Subcutaneous abdominal adipose tissue (tissue), 5 donors: ENCODE data around the gene PLEKHA6.
"Not testable (repeated sequence)": the region's sequence is repeated elsewhere in the genome, so short reads cannot be mapped to it uniquely, and the experiment has no call there.

Experiments
- H3K27ac ChIP-seq: one replicate; pipeline ENCODE4 v1.7.0; 2013; ENCODE audit warnings: low read depth, mild to moderate bottlenecking, inconsistent platforms, low read length, moderate library complexity
- H3K27me3 ChIP-seq, 5 donors: one replicate each; pipeline ENCODE4 v1.7.0; 2013; ENCODE audit warnings: low read length in 5 of 5, inconsistent platforms in 1 of 5; ENCODE audit not compliant: control insufficient read depth in 5 of 5, insufficient read depth in 4 of 5
- H3K36me3 ChIP-seq, 5 donors: one replicate each; pipeline ENCODE4 v1.7.0; 2013; ENCODE audit warnings: low read length in 5 of 5; ENCODE audit not compliant: control insufficient read depth in 5 of 5, insufficient read depth in 5 of 5
- H3K4me1 ChIP-seq, 5 donors: one replicate each; pipeline ENCODE4 v1.7.0; 2013; ENCODE audit warnings: low read length in 5 of 5, mild to moderate bottlenecking in 3 of 5, moderate library complexity in 1 of 5; ENCODE audit not compliant: control insufficient read depth in 5 of 5, insufficient read depth in 5 of 5
- H3K4me3 ChIP-seq, 5 donors: one replicate each; pipeline ENCODE4 v1.7.0; 2013; ENCODE audit warnings: low read length in 5 of 5, low read depth in 1 of 5
- H3K9ac ChIP-seq, 5 donors: one replicate each; pipeline ENCODE4 v1.7.0; 2013; ENCODE audit warnings: low read length in 5 of 5, mild to moderate bottlenecking in 4 of 5, moderate library complexity in 3 of 5
- H3K9me3 ChIP-seq, 5 donors: one replicate each; pipeline ENCODE4 v1.7.0; 2013; ENCODE audit warnings: low read length in 5 of 5; ENCODE audit not compliant: control insufficient read depth in 5 of 5
- donor health status: healthy.
- donor health status: healthy.
- donor health status: healthy.
- donor health status: healthy.
- donor health status: healthy.

PLEKHA6 gene

GRCh38 chr1:204320382-204320804 is 39.3 kb downstream of the PLEKHA6 start:
- Histone ChIP-seq H3K4me1 (peaks cover 0 to 14% (median 9%) of the 10 kb centered on the region in 5 donors), H3K27ac (no peak overlapping the region), H3K27me3 (no peaks in the 10 kb centered on the region), H3K9ac (no peak overlapping the region), H3K9me3 (no peaks in the 10 kb centered on the region), H3K36me3 (no peaks in the 10 kb centered on the region), H3K4me3 (no peak overlapping the region)

GRCh38 chr1:204319462-204319861 is 40.3 kb downstream of the PLEKHA6 start:
- Histone ChIP-seq H3K27ac (no peak overlapping the region), H3K4me1 (peaks cover 0 to 18% (median 9%) of the 10 kb centered on the region in 5 donors), H3K36me3 (no peaks in the 10 kb centered on the region), H3K27me3 (no peaks in the 10 kb centered on the region), H3K4me3 (no peak overlapping the region), H3K9me3 (no peaks in the 10 kb centered on the region), H3K9ac (no peak overlapping the region)

GRCh38 chr1:204319027-204319426 is 40.7 kb downstream of the PLEKHA6 start:
- H3K9ac ChIP-seq, result no peak overlapping the region
- no peak overlapping the region for H3K27ac ChIP-seq

GRCh38 chr1:204318324-204318723 is 41.4 kb downstream of the PLEKHA6 start:
- Histone ChIP-seq H3K4me3 (no peak overlapping the region), H3K9me3 (no peaks in the 10 kb centered on the region), H3K9ac (no peak overlapping the region), H3K27me3 (no peaks in the 10 kb centered on the region), H3K27ac (no peak overlapping the region), H3K36me3 (no peaks in the 10 kb centered on the region), H3K4me1 (peaks cover 0 to 18% (median 9%) of the 10 kb centered on the region in 5 donors)

More at GRCh38 chr1:204319027-204319426, 40.7 kb downstream of the PLEKHA6 start:
- H3K9me3 ChIP-seq, result no peaks in the 10 kb centered on the region
- H3K27me3 ChIP-seq, result no peaks in the 10 kb centered on the region
- H3K4me3 ChIP-seq, result no peak overlapping the region
- H3K36me3 ChIP-seq, result no peaks in the 10 kb centered on the region
- H3K4me1 ChIP-seq, result peaks cover 0 to 18% (median 9%) of the 10 kb centered on the region in 5 donors

- peaks cover 0 to 18% (median 12%) of the 10 kb centered on the region in 5 donors for H3K4me1 ChIP-seq
- no peaks in the 10 kb centered on the region for H3K9me3 ChIP-seq
- no peaks in the 10 kb centered on the region for H3K36me3 ChIP-seq
- H3K9ac ChIP-seq, result no peak overlapping the region
- H3K4me3 ChIP-seq, result no peak overlapping the region
- H3K27ac ChIP-seq, result no peak overlapping the region
- no peaks in the 10 kb centered on the region for H3K27me3 ChIP-seq
Measured at GRCh38 chr1:204317170-204317569, 42.6 kb downstream of the PLEKHA6 start.

GRCh38 chr1:204316164-204316563 is 43.6 kb downstream of the PLEKHA6 start:
- no peak overlapping the region for H3K27ac ChIP-seq
- no peaks in the 10 kb centered on the region for H3K27me3 ChIP-seq
- H3K36me3 ChIP-seq, result no peaks in the 10 kb centered on the region
- no peak overlapping the region for H3K9ac ChIP-seq
- H3K9me3 ChIP-seq, result no peaks in the 10 kb centered on the region
- no peak overlapping the region for H3K4me3 ChIP-seq
- H3K4me1 ChIP-seq, result peaks cover 0 to 18% (median 12%) of the 10 kb centered on the region in 5 donors

- Histone ChIP-seq H3K9ac (no peak overlapping the region), H3K27ac (no peak overlapping the region)
Measured at GRCh38 chr1:204314893-204315658, 44.7 kb downstream of the PLEKHA6 start.

GRCh38 chr1:204314171-204314892 is 45.4 kb downstream of the PLEKHA6 start:
- no peak overlapping the region for H3K27ac ChIP-seq
- H3K9me3 ChIP-seq, result no peaks in the 10 kb centered on the region
- H3K36me3 ChIP-seq, result no peaks in the 10 kb centered on the region
- no peak overlapping the region for H3K4me3 ChIP-seq
- no peak overlapping the region for H3K9ac ChIP-seq
- peaks cover 0 to 15% (median 4%) of the 10 kb centered on the region in 5 donors for H3K4me1 ChIP-seq
- no peaks in the 10 kb centered on the region for H3K27me3 ChIP-seq

More at GRCh38 chr1:204314893-204315658, 44.7 kb downstream of the PLEKHA6 start:
- Histone ChIP-seq H3K27me3 (no peaks in the 10 kb centered on the region), H3K36me3 (no peaks in the 10 kb centered on the region), H3K4me3 (no peak overlapping the region), H3K9me3 (no peaks in the 10 kb centered on the region), H3K4me1 (peaks cover 0 to 15% (median 6%) of the 10 kb centered on the region in 5 donors)

- Histone ChIP-seq H3K27ac (no peak overlapping the region), H3K9me3 (no peaks in the 10 kb centered on the region), H3K4me3 (no peak overlapping the region), H3K9ac (no peak overlapping the region), H3K4me1 (peaks cover 0 to 12% (median 4%) of the 10 kb centered on the region in 5 donors), H3K36me3 (no peaks in the 10 kb centered on the region), H3K27me3 (no peaks in the 10 kb centered on the region)
Measured at GRCh38 chr1:204313675-204314074, 46.1 kb downstream of the PLEKHA6 start.

GRCh38 chr1:204310970-204311369 is 48.8 kb downstream of the PLEKHA6 start:
- not testable (repeated sequence) for H3K9ac ChIP-seq, H3K9me3 ChIP-seq, H3K27ac ChIP-seq, H3K4me3 ChIP-seq, H3K27me3 ChIP-seq, H3K36me3 ChIP-seq
- peaks cover 6 to 26% (median 18%) of the 10 kb centered on the region in 5 donors for H3K4me1 ChIP-seq
